SK-N-SH treated with all-trans-retinoic acid at 6 μM for 48 hours (cell line): ENCODE data around the gene SUGCT.

ENCODE experiments used
- ARNTL ChIP-seq: fragments of 450-650 bp; formaldehyde crosslinking; IDR thresholded peaks from 2 replicates; pipeline ENCODE4 v1.5.0; 2020; ENCODE audit warnings: low read depth, mild to moderate bottlenecking, moderate library complexity, borderline replicate concordance
- OSR1 ChIP-seq: fragments of 250-450 bp; sonication (Bioruptor Pico); IDR thresholded peaks from 2 replicates; pipeline ENCODE4 v1.8.0; 2022; ENCODE audit warnings: moderate library complexity, mild to moderate bottlenecking, inconsistent platforms
- ZFP3 ChIP-seq: fragments of 250-450 bp; sonication (Bioruptor Pico); IDR thresholded peaks from 2 replicates; pipeline ENCODE4 v1.5.0; 2020; ENCODE audit warnings: mild to moderate bottlenecking, moderate library complexity
- ZFP30 ChIP-seq: fragments of 450-650 bp; formaldehyde crosslinking; IDR thresholded peaks from 2 replicates; pipeline ENCODE4 v1.5.0; 2022; ENCODE audit warnings: mild to moderate bottlenecking, moderate library complexity
- ZNF565 ChIP-seq: fragments of 450-650 bp; formaldehyde crosslinking; conservative IDR thresholded peaks from 2 replicates; pipeline ENCODE4 v1.5.0; 2020; ENCODE audit warnings: low read depth, mild to moderate bottlenecking, moderate library complexity
- ZNF70 ChIP-seq: fragments of 450-650 bp; formaldehyde crosslinking; IDR thresholded peaks from 2 replicates; pipeline ENCODE4 v1.5.0; 2020; ENCODE audit warnings: mild to moderate bottlenecking, moderate library complexity
- TF ChIP-seq, protein P1 (sequence below): fragments of 250-450 bp; sonication (Bioruptor Pico); IDR thresholded peaks from 2 replicates; pipeline ENCODE4 v1.8.0; 2021; ENCODE audit warnings: low read depth, mild to moderate bottlenecking, moderate library complexity, borderline replicate concordance
- TF ChIP-seq, protein P2 (sequence below): fragments of 250-450 bp; sonication (Bioruptor Pico); IDR thresholded peaks from 2 replicates; pipeline ENCODE4 v1.8.0; 2020; ENCODE audit warnings: mild to moderate bottlenecking, moderate library complexity, borderline replicate concordance

DNA sequence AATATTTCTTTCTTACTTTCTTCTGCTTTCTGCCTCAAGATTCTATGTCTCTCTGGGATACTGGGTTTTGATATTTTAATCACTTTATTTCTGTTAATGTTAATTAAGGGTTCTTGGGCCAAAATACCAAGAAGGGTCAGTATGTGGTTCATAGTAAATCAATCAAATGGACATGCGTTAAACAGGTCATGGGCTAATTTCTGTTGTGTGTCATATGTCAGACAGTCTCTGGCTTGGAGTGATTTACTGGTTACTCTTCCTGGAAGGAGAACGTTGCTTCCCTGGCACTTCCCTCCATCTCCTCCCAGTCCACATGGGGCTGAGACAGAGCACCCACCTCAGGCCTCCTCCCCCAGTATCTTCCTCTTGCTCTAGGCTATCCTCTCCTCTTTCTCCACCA lies 489.1 kb downstream of the SUGCT start:
- TF ChIP-seq ZFP3 (CRISPR knock-in tag) (no peak), ZNF70 (CRISPR knock-in tag) (no peak), ZFP30 (CRISPR knock-in tag) (no peak), OSR1 (no peak), ARNTL (CRISPR knock-in tag) (no peak), ZNF565 (no peak)
- TF ChIP-seq, protein P1, sequence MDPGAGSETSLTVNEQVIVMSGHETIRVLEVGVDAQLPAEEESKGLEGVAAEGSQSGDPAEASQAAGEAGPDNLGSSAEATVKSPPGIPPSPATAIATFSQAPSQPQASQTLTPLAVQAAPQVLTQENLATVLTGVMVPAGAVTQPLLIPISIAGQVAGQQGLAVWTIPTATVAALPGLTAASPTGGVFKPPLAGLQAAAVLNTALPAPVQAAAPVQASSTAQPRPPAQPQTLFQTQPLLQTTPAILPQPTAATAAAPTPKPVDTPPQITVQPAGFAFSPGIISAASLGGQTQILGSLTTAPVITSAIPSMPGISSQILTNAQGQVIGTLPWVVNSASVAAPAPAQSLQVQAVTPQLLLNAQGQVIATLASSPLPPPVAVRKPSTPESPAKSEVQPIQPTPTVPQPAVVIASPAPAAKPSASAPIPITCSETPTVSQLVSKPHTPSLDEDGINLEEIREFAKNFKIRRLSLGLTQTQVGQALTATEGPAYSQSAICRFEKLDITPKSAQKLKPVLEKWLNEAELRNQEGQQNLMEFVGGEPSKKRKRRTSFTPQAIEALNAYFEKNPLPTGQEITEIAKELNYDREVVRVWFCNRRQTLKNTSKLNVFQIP = no peak
- TF ChIP-seq, protein P2, sequence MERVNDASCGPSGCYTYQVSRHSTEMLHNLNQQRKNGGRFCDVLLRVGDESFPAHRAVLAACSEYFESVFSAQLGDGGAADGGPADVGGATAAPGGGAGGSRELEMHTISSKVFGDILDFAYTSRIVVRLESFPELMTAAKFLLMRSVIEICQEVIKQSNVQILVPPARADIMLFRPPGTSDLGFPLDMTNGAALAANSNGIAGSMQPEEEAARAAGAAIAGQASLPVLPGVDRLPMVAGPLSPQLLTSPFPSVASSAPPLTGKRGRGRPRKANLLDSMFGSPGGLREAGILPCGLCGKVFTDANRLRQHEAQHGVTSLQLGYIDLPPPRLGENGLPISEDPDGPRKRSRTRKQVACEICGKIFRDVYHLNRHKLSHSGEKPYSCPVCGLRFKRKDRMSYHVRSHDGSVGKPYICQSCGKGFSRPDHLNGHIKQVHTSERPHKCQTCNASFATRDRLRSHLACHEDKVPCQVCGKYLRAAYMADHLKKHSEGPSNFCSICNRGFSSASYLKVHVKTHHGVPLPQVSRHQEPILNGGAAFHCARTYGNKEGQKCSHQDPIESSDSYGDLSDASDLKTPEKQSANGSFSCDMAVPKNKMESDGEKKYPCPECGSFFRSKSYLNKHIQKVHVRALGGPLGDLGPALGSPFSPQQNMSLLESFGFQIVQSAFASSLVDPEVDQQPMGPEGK (CRISPR knock-in tag) = no peak
